H9 (cell line): ENCODE results near the gene IBA57. TPM values are rescaled to one million over a fixed set of nuclear protein-coding genes. Genes with fewer than 3 reads are reported as not detected.

ENCODE experiments used
- DNase-seq: peaks from one replicate; pipeline ENCODE4 v3.0.0-alpha.2; 2017
- H2AFZ ChIP-seq: one replicate; pipeline ENCODE4 v1.6.1; 2013; ENCODE audit warnings: mild to moderate bottlenecking, low read length, control low read depth, moderate library complexity
- H2AK5ac ChIP-seq: 2 replicates; pipeline ENCODE4 v1.6.1; 2013; ENCODE audit warnings: low read length, control low read depth, mixed read lengths; ENCODE audit not compliant: insufficient read length
- H2BK120ac ChIP-seq: one replicate; pipeline ENCODE4 v1.6.1; 2013; ENCODE audit warnings: low read depth, mild to moderate bottlenecking, low read length, control low read depth, inconsistent platforms; ENCODE audit not compliant: poor library complexity, severe bottlenecking
- H2BK12ac ChIP-seq: 2 replicates; pipeline ENCODE4 v1.6.1; 2013; ENCODE audit warnings: low read length, control low read depth, mixed read lengths, low read depth; ENCODE audit not compliant: insufficient read length
- H2BK15ac ChIP-seq: 2 replicates; pipeline ENCODE4 v1.6.1; 2013; ENCODE audit warnings: low read depth, low read length, control low read depth
- H2BK20ac ChIP-seq: one replicate; pipeline ENCODE4 v1.6.1; 2013; ENCODE audit warnings: low read depth, mild to moderate bottlenecking, low read length, control low read depth, inconsistent platforms; ENCODE audit not compliant: poor library complexity, severe bottlenecking
- H2BK5ac ChIP-seq: 2 replicates; pipeline ENCODE4 v1.6.1; 2013; ENCODE audit warnings: low read length, control low read depth, mixed read lengths; ENCODE audit not compliant: insufficient read length
- H3K14ac ChIP-seq: 2 replicates; pipeline ENCODE4 v1.6.1; 2013; ENCODE audit warnings: low read length, control low read depth; ENCODE audit not compliant: insufficient read depth
- H3K18ac ChIP-seq: 2 replicates; pipeline ENCODE4 v1.6.1; 2013; ENCODE audit warnings: low read depth, mild to moderate bottlenecking, mixed read lengths, low read length, control low read depth; ENCODE audit not compliant: insufficient read length
- H3K23ac ChIP-seq: 2 replicates; pipeline ENCODE4 v1.6.1; 2013; ENCODE audit warnings: low read length, control low read depth, mixed read lengths, low read depth; ENCODE audit not compliant: insufficient read length
- H3K23me2 ChIP-seq: 2 replicates; pipeline ENCODE4 v1.6.1; 2013; ENCODE audit warnings: low read depth, mild to moderate bottlenecking, mixed read lengths, low read length, control low read depth; ENCODE audit not compliant: insufficient read length, poor library complexity, severe bottlenecking
- H3K27ac ChIP-seq: 2 replicates; pipeline ENCODE4 v1.5.1; 2013; ENCODE audit warnings: low read length, control low read depth, mixed read lengths, low read depth; ENCODE audit not compliant: insufficient read length
- H3K27me3 ChIP-seq: 2 replicates; pipeline ENCODE4 v1.6.1; 2013; ENCODE audit warnings: low read length, control low read depth, inconsistent platforms; ENCODE audit not compliant: insufficient read depth
- H3K4ac ChIP-seq: 2 replicates; pipeline ENCODE4 v1.6.1; 2013; ENCODE audit warnings: low read depth, mild to moderate bottlenecking, control low read depth, inconsistent platforms, low read length, moderate library complexity
- H3K4me1 ChIP-seq: 2 replicates; pipeline ENCODE4 v1.6.1; 2013; ENCODE audit warnings: low read length, control low read depth, inconsistent platforms; ENCODE audit not compliant: insufficient read depth
- H3K4me2 ChIP-seq: 2 replicates; pipeline ENCODE4 v1.6.1; 2013; ENCODE audit warnings: low read length, control low read depth, mixed read lengths; ENCODE audit not compliant: insufficient read length, insufficient read depth
- H3K56ac ChIP-seq: 2 replicates; pipeline ENCODE4 v1.6.1; 2013; ENCODE audit warnings: low read depth, mild to moderate bottlenecking, mixed read lengths, low read length, control low read depth; ENCODE audit not compliant: insufficient read length
- H3K79me1 ChIP-seq: 2 replicates; pipeline ENCODE4 v1.6.1; 2013; ENCODE audit warnings: low read depth, mild to moderate bottlenecking, moderate library complexity, low read length, control low read depth, inconsistent platforms; ENCODE audit not compliant: insufficient read depth, poor library complexity, severe bottlenecking
- H3K79me2 ChIP-seq: 2 replicates; pipeline ENCODE4 v1.6.1; 2013; ENCODE audit warnings: low read length, control low read depth, inconsistent platforms; ENCODE audit not compliant: insufficient read depth
- H3K9ac ChIP-seq: 2 replicates; pipeline ENCODE4 v1.6.1; 2013; ENCODE audit warnings: low read length, control low read depth, mixed read lengths; ENCODE audit not compliant: insufficient read length; ENCODE audit errors: extremely low read depth
- H3K9me3 ChIP-seq: one replicate; pipeline ENCODE4 v1.6.1; 2013; ENCODE audit warnings: low read depth, low read length, inconsistent platforms; ENCODE audit not compliant: control insufficient read depth
- H3T11ph ChIP-seq: one replicate; pipeline ENCODE4 v1.6.1; 2013; ENCODE audit warnings: mild to moderate bottlenecking, low read length, control low read depth, inconsistent platforms
- H4K20me1 ChIP-seq: one replicate; pipeline ENCODE4 v1.6.1; 2013; ENCODE audit not compliant: control insufficient read depth, insufficient read length, insufficient read depth
- H4K5ac ChIP-seq: 2 replicates; pipeline ENCODE4 v1.6.1; 2013; ENCODE audit warnings: low read depth, mild to moderate bottlenecking, mixed read lengths, low read length, control low read depth; ENCODE audit not compliant: insufficient read length
- H4K8ac ChIP-seq: replicated peaks from 2 replicates; pipeline ENCODE4 v1.6.1; 2013; ENCODE audit warnings: low read length, control low read depth, mixed read lengths, low read depth; ENCODE audit not compliant: insufficient read length
- H4K91ac ChIP-seq: 2 replicates; pipeline ENCODE4 v1.6.1; 2013; ENCODE audit warnings: low read depth, mild to moderate bottlenecking, moderate library complexity, mixed read lengths, low read length, control low read depth; ENCODE audit not compliant: insufficient read length
- H3K27ac Mint-ChIP-seq, 3 experiments: 2 replicates in 2 of 3; 3 replicates in 1 of 3; pipeline ENCODE4 v1.8.0; 2020 to 2021; ENCODE audit warnings: mixed read lengths in 3 of 3, mild to moderate bottlenecking in 1 of 3, moderate library complexity in 1 of 3
- H3K27me3 Mint-ChIP-seq: 2 replicates; pipeline ENCODE4 v1.8.0; 2021; ENCODE audit warnings: low read depth, mild to moderate bottlenecking, moderate library complexity, mixed read lengths
- H3K36me3 Mint-ChIP-seq, 3 experiments: 2 replicates in 2 of 3; 3 replicates in 1 of 3; pipeline ENCODE4 v1.8.0; 2020 to 2021; ENCODE audit warnings: low read depth in 3 of 3, mixed read lengths in 3 of 3; ENCODE audit not compliant: insufficient read depth in 1 of 3
- H3K4me1 Mint-ChIP-seq, 2 experiments: 2 replicates each; pipeline ENCODE4 v1.8.0; 2020; ENCODE audit warnings: mixed read lengths in 2 of 2
- H3K4me3 Mint-ChIP-seq, 2 experiments: 2 replicates in 1 of 2; 3 replicates in 1 of 2; pipeline ENCODE4 v1.8.0; 2020 to 2021; ENCODE audit warnings: mild to moderate bottlenecking in 2 of 2, mixed read lengths in 2 of 2, moderate library complexity in 1 of 2
- H3K9me3 Mint-ChIP-seq, 2 experiments: 2 replicates in 1 of 2; 3 replicates in 1 of 2; pipeline ENCODE4 v1.8.0; 2020; ENCODE audit warnings: mild to moderate bottlenecking in 2 of 2, mixed read lengths in 2 of 2, moderate library complexity in 1 of 2
- WGBS: extraction: QIAGEN DNeasy Blood & Tissue Kit; methylation state at CpG from one replicate; pipeline ENCODE4 v1.1.7; 2013; ENCODE audit warnings: missing lambda C conversion rate, low lambda C conversion rate, mixed read lengths; ENCODE audit not compliant: insufficient read length; ENCODE audit errors: extremely low coverage; 5-methylcytosine and 5-hydroxymethylcytosine counted together
- total RNA-seq: library from RNA; stranded (reverse); gene quantifications from 2 replicates; pipeline ENCODE4 v1.2.1, GENCODE V29; 2021
- TF ChIP-seq, protein P1 (sequence below): fragments of 200-600 bp; sonication (generic); conservative IDR thresholded peaks from 3 replicates; pipeline ENCODE4 v1.8.0; 2021; ENCODE audit warnings: antibody characterized with exemption, mild to moderate bottlenecking

IBA57 gene
- total RNA-seq, 1 experiment from 2014 or later, result 12.6 TPM

DNA sequence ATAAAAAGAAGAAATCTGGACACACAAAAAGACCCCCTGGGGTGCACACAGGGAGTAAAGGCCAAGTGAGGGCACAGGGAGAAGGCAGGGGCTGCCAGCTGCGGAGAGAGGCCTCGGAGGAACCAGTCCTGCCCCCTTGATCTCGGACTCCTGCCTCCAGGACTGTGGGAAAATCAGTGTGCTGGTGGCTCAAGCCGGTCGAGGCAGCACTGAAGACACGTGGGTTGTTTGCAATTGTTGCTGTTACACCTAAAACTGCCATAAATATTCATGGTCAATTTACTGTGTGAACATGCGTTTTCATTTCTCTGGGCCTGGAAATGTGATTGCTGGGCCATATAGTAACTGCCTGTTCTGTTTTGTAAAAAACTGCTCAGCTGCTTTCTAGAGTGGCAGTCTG, 18.5 kb downstream of the IBA57 start:
- Histone ChIP-seq H3K14ac (no peak overlapping the region), H2BK15ac (no peak overlapping the region), H3K23me2 (no peaks in the 10 kb centered on the region), H4K91ac (no peak overlapping the region), H3K9ac (no peak overlapping the region), H3K4ac (no peak overlapping the region), H3K27me3 (no peaks in the 10 kb centered on the region), H3K79me1 (no peaks in the 10 kb centered on the region), H2BK20ac (no peak overlapping the region), H3T11ph (no peak overlapping the region), H4K5ac (no peak overlapping the region), H4K20me1 (no peaks in the 10 kb centered on the region), H3K18ac (no peak overlapping the region), H3K9me3 (no peaks in the 10 kb centered on the region), H3K56ac (no peak overlapping the region), H3K27ac (no peak overlapping the region), H3K23ac (no peak overlapping the region), H2AK5ac (no peak overlapping the region), H2BK12ac (no peak overlapping the region), H2BK5ac (no peak overlapping the region), H2BK120ac (no peak overlapping the region), H4K8ac (no peak overlapping the region), H2AFZ (no peak overlapping the region), H3K4me1 (no peaks in the 10 kb centered on the region), H3K4me2 (no peak overlapping the region), H3K79me2 (no peaks in the 10 kb centered on the region)
- TF ChIP-seq, protein P1, sequence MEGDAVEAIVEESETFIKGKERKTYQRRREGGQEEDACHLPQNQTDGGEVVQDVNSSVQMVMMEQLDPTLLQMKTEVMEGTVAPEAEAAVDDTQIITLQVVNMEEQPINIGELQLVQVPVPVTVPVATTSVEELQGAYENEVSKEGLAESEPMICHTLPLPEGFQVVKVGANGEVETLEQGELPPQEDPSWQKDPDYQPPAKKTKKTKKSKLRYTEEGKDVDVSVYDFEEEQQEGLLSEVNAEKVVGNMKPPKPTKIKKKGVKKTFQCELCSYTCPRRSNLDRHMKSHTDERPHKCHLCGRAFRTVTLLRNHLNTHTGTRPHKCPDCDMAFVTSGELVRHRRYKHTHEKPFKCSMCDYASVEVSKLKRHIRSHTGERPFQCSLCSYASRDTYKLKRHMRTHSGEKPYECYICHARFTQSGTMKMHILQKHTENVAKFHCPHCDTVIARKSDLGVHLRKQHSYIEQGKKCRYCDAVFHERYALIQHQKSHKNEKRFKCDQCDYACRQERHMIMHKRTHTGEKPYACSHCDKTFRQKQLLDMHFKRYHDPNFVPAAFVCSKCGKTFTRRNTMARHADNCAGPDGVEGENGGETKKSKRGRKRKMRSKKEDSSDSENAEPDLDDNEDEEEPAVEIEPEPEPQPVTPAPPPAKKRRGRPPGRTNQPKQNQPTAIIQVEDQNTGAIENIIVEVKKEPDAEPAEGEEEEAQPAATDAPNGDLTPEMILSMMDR, result no peak
- DNase-seq, result no peak
- no CpG with 5 or more reads among the region's 7 CpGs for WGBS
- H3K9me3 Mint-ChIP-seq, result no peaks in the 10 kb centered on the region
- 0 out of 7 replicates have a peak overlapping the region, but pooled peaks of 1 of the 3 experiments have one; percentile 18 for H3K27ac Mint-ChIP-seq
- no peaks in the 10 kb centered on the region for H3K4me1 Mint-ChIP-seq
- no peaks in the 10 kb centered on the region for H3K36me3 Mint-ChIP-seq
- peaks cover 7% of the 10 kb centered on the region for H3K27me3 Mint-ChIP-seq
- no peak overlapping the region for H3K4me3 Mint-ChIP-seq
